ENCODE measurements around the gene FHAD1.

FHAD1 gene

DNA sequence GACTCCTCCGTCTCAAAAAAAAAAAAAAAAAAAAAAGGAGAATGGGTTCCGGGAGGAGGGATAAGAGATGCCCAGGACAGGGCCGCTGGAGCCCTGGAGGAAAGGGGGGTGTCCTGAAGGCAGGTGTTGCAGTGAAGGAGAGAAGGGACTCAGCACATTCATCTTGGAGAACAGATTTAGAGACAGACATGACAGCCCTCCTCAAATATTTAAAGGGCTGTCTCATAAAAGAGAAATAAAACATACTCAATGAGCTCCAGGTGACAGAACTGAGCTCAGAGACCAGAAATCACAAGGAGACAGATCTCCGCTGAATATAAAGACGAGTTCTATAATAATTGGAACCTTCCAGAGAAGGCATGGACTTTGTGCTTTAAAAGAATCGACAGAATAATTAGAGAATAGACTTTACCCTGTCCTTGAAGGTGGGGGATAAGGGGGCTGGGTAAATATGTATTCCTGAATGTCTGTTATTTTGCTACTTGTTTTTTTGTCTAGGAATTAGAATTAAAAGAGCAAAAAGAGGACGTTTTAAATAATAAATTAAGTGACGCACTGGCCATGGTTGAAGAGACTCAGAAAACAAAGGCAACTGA, 110.7 kb downstream of the FHAD1 start:
- peaks cover 5% of the 10 kb centered on the region; the same call in 1 of the 2 replicates for H3F3A ChIP-seq (ENCODE audit: insufficient read depth, low read length)
- H3K9me2 ChIP-seq (replicated peaks; ENCODE audit: insufficient read depth, low read length), result no peaks in the 10 kb centered on the region
- no peaks in the 10 kb centered on the region for H3K79me2 ChIP-seq (ENCODE audit: low read length)
- DNase-seq, result no peak
- H3K4me2 ChIP-seq (ENCODE audit: low read depth, low read length), result peak overlapping the region; percentile 7; the same call in 1 of the 2 replicates
- H3K4me1 ChIP-seq (ENCODE audit: low read length), result peaks cover 10% of the 10 kb centered on the region
- TF ChIP-seq, protein P1, sequence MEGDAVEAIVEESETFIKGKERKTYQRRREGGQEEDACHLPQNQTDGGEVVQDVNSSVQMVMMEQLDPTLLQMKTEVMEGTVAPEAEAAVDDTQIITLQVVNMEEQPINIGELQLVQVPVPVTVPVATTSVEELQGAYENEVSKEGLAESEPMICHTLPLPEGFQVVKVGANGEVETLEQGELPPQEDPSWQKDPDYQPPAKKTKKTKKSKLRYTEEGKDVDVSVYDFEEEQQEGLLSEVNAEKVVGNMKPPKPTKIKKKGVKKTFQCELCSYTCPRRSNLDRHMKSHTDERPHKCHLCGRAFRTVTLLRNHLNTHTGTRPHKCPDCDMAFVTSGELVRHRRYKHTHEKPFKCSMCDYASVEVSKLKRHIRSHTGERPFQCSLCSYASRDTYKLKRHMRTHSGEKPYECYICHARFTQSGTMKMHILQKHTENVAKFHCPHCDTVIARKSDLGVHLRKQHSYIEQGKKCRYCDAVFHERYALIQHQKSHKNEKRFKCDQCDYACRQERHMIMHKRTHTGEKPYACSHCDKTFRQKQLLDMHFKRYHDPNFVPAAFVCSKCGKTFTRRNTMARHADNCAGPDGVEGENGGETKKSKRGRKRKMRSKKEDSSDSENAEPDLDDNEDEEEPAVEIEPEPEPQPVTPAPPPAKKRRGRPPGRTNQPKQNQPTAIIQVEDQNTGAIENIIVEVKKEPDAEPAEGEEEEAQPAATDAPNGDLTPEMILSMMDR (IDR thresholded peaks at IDR 0.05; ENCODE audit: low read length), result no peak
- TF ChIP-seq EZH2phosphoT487 (IDR thresholded peaks at IDR 0.05; ENCODE audit: low read length) (no peak), EZH2 (optimal IDR thresholded peaks at IDR 0.05; ENCODE audit: low read depth, low read length) (no peak)
- H3K9ac ChIP-seq (ENCODE audit: low read length), result no peak overlapping the region
- no peaks in the 10 kb centered on the region for H3K9me3 ChIP-seq (replicated peaks; ENCODE audit: insufficient read depth, low read length)
- H3K4me3 ChIP-seq (ENCODE audit: low read length), result no peak overlapping the region
- no peaks in the 10 kb centered on the region for H3K27me3 ChIP-seq (replicated peaks; ENCODE audit: insufficient read depth, low read length)
- H4K20me1 ChIP-seq (ENCODE audit: insufficient read depth, low read length), result no peaks in the 10 kb centered on the region
- H3K36me3 ChIP-seq (replicated peaks; ENCODE audit: insufficient read depth, low read length), result no peaks in the 10 kb centered on the region
- no peak overlapping the region for H2AFZ ChIP-seq (ENCODE audit: low read length)
- no peak overlapping the region for H3K27ac ChIP-seq (ENCODE audit: low read length)

DNA sequence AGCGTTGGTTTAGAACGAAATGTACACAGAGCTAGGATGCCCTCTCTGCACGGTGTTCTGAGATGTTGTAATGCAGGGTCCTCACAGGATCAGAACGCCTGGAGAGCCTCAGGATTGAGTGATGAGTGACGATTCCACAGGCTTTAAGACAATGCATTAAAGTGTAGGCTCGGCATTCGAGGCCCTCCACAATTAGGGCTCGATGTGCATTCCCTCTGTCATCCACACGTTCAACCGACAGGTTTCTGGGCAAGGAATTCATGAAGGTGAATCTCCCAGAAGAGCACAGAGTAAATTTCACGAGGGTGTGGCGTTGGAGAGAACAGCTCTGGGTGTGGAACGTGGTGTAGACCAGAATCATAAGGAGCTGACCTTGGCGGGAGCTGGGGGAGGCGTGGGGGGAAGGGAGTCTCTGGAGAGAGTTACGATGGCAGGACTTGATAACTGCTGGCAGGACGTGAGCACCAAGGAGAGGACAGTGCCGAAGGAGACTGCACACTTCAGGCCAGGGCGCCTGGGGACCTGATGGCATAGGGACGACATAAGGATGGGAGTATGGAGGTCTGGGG, 111.6 kb downstream of the FHAD1 start:
- Histone ChIP-seq H3K9me3 (replicated peaks; ENCODE audit: insufficient read depth, low read length) (no peaks in the 10 kb centered on the region), H3K4me3 (ENCODE audit: low read length) (no peak overlapping the region), H3K27ac (ENCODE audit: low read length) (no peak overlapping the region), H3K4me1 (ENCODE audit: low read length) (peaks cover 13% of the 10 kb centered on the region), H4K20me1 (ENCODE audit: insufficient read depth, low read length) (no peaks in the 10 kb centered on the region), H3K9me2 (replicated peaks; ENCODE audit: insufficient read depth, low read length) (no peaks in the 10 kb centered on the region), H3K36me3 (replicated peaks; ENCODE audit: insufficient read depth, low read length) (no peaks in the 10 kb centered on the region), H2AFZ (ENCODE audit: low read length) (no peak overlapping the region), H3K9ac (ENCODE audit: low read length) (no peak overlapping the region), H3K79me2 (ENCODE audit: low read length) (no peaks in the 10 kb centered on the region), H3F3A (ENCODE audit: insufficient read depth, low read length) (peaks cover 5% of the 10 kb centered on the region; the same call in 1 of the 2 replicates), H3K4me2 (ENCODE audit: low read depth, low read length) (no peak overlapping the region), H3K27me3 (replicated peaks; ENCODE audit: insufficient read depth, low read length) (no peaks in the 10 kb centered on the region)
- DNase-seq, result no peak
- TF ChIP-seq EZH2 (optimal IDR thresholded peaks at IDR 0.05; ENCODE audit: low read depth, low read length) (no peak), EZH2phosphoT487 (IDR thresholded peaks at IDR 0.05; ENCODE audit: low read length) (no peak)
- TF ChIP-seq, protein P1 (IDR thresholded peaks at IDR 0.05; ENCODE audit: low read length), result no peak

DNA sequence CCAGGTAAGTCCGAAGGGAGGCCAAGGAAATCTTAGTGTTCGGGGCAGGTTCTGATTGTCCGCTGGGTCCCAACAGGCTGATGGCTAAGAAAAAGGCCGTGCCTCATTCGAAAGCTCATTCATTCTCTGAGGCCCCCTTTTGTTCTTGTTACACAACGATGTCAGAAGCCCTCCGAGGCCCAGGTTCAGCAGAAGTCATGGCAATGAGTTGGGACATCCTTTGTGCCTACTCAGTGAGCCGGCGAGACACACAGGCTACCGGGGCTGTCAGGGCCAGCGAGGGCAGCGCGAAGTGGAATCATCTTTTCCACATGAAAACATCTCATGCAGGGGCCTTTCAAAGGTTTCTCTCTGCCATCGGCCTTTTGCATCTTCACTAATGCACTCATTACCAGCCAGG, 113.7 kb downstream of the FHAD1 start:
- TF ChIP-seq, protein P1 (IDR thresholded peaks at IDR 0.05; ENCODE audit: low read length), result no peak
- no peak for TF ChIP-seq EZH2 (optimal IDR thresholded peaks at IDR 0.05; ENCODE audit: low read depth, low read length)
- no peak for TF ChIP-seq EZH2phosphoT487 (IDR thresholded peaks at IDR 0.05; ENCODE audit: low read length)
- Histone ChIP-seq H3K27me3 (replicated peaks; ENCODE audit: insufficient read depth, low read length) (no peaks in the 10 kb centered on the region), H2AFZ (ENCODE audit: low read length) (no peak overlapping the region), H3F3A (ENCODE audit: insufficient read depth, low read length) (peaks cover 5% of the 10 kb centered on the region; the same call in 1 of the 2 replicates), H3K79me2 (ENCODE audit: low read length) (no peaks in the 10 kb centered on the region), H3K9me3 (replicated peaks; ENCODE audit: insufficient read depth, low read length) (no peaks in the 10 kb centered on the region), H3K36me3 (replicated peaks; ENCODE audit: insufficient read depth, low read length) (no peaks in the 10 kb centered on the region), H3K4me2 (ENCODE audit: low read depth, low read length) (no peak overlapping the region), H3K4me1 (ENCODE audit: low read length) (peaks cover 13% of the 10 kb centered on the region), H3K9me2 (replicated peaks; ENCODE audit: insufficient read depth, low read length) (no peaks in the 10 kb centered on the region), H3K9ac (ENCODE audit: low read length) (no peak overlapping the region), H4K20me1 (ENCODE audit: insufficient read depth, low read length) (no peaks in the 10 kb centered on the region), H3K27ac (ENCODE audit: low read length) (no peak overlapping the region), H3K4me3 (ENCODE audit: low read length) (no peak overlapping the region)
- DNase-seq, result no peak

Measured in MM.1S (cell line).